IMR-90 (cell line): Measurements from ENCODE around the gene NADSYN1. TPM values are rescaled to one million over a fixed set of nuclear protein-coding genes. Genes with fewer than 3 reads are reported as not detected.

Experiments
- ATAC-seq: fragments of 200-7000 bp; cut with Tn5 transposase; 2 replicates; pipeline ENCODE4 v1.9.1; 2020; ENCODE audit warnings: low read depth, mild to moderate bottlenecking, moderate library complexity
- BruUV-seq: library from RNA; stranded (reverse); fragments of 400-500 nt; replicated peaks from 2 replicates; lab custom pipeline; 2021; lab: Mats Ljungman, UMichigan
- CTCF ChIA-PET: fragments of 300-600 bp; formaldehyde crosslinking; extraction: SDS; loops from one replicate; lab custom pipeline; 2021; ENCODE audit warnings: antibody characterized with exemption; lab: Yijun Ruan, JAX
- POLR2A ChIA-PET: fragments of 300-600 bp; sonication (Branson Sonifier 250); formaldehyde crosslinking; loops from one replicate; lab custom pipeline; 2022; ENCODE audit warnings: antibody characterized with exemption; ENCODE audit not compliant: unreplicated experiment; lab: Charles Lee
- DNase-seq: peaks from one replicate; pipeline ENCODE4 v3.0.0; 2013
- H2AFZ ChIP-seq: replicated peaks from 2 replicates; pipeline ENCODE3; 2013; ENCODE audit warnings: low read length, mild to moderate bottlenecking; ENCODE audit not compliant: poor library complexity
- H2AK5ac ChIP-seq: 2 replicates; pipeline ENCODE4 v1.6.1; 2013; ENCODE audit warnings: low read depth, low read length, inconsistent platforms
- H2AK9ac ChIP-seq: replicated peaks from 2 replicates; pipeline ENCODE3; 2013; ENCODE audit warnings: mild to moderate bottlenecking, low read depth, low read length, moderate library complexity; ENCODE audit not compliant: poor library complexity
- H2BK120ac ChIP-seq: 2 replicates; pipeline ENCODE4 v1.6.1; 2013; ENCODE audit warnings: low read depth, low read length, inconsistent platforms
- H2BK15ac ChIP-seq: 3 replicates; pipeline ENCODE4 v1.6.1; 2013; ENCODE audit warnings: low read depth, low read length, inconsistent platforms
- H2BK20ac ChIP-seq: 2 replicates; pipeline ENCODE4 v1.6.1; 2013; ENCODE audit warnings: low read depth, mild to moderate bottlenecking, inconsistent platforms, low read length, moderate library complexity
- H2BK5ac ChIP-seq: 2 replicates; pipeline ENCODE4 v1.6.1; 2013; ENCODE audit warnings: mild to moderate bottlenecking, low read depth, low read length, inconsistent platforms; ENCODE audit not compliant: poor library complexity, severe bottlenecking
- H3K14ac ChIP-seq: replicated peaks from 2 replicates; pipeline ENCODE4 v1.6.1; 2013; ENCODE audit warnings: low read depth, low read length, inconsistent platforms
- H3K18ac ChIP-seq: 2 replicates; pipeline ENCODE4 v1.6.1; 2013; ENCODE audit warnings: low read depth, low read length, control low read depth
- H3K23ac ChIP-seq: 2 replicates; pipeline ENCODE4 v1.6.1; 2013; ENCODE audit warnings: low read depth, low read length, inconsistent platforms
- H3K27ac ChIP-seq: 2 replicates; pipeline ENCODE4 v1.5.1; 2013; ENCODE audit warnings: mild to moderate bottlenecking, control low read depth, low read length; ENCODE audit not compliant: insufficient read depth
- H3K27me3 ChIP-seq: 2 replicates; pipeline ENCODE4 v1.6.1; 2013; ENCODE audit warnings: low read length; ENCODE audit not compliant: control insufficient read depth, insufficient read depth
- H3K36me3 ChIP-seq: 2 replicates; pipeline ENCODE4 v1.6.1; 2013; ENCODE audit warnings: low read length, mixed read lengths; ENCODE audit not compliant: control insufficient read depth, insufficient read depth
- H3K4ac ChIP-seq: 2 replicates; pipeline ENCODE4 v1.6.1; 2013; ENCODE audit warnings: low read depth, low read length, inconsistent platforms
- H3K4me1 ChIP-seq: 2 replicates; pipeline ENCODE4 v1.6.1; 2013; ENCODE audit warnings: low read length, mixed read lengths; ENCODE audit not compliant: control insufficient read depth, insufficient read depth
- H3K4me2 ChIP-seq: 2 replicates; pipeline ENCODE4 v1.6.1; 2013; ENCODE audit warnings: low read depth, mild to moderate bottlenecking, control low read depth, low read length, moderate library complexity
- H3K4me3 ChIP-seq: 2 replicates; pipeline ENCODE4 v1.5.1; 2013; ENCODE audit warnings: low read depth, mild to moderate bottlenecking, control low read depth, low read length, moderate library complexity; ENCODE audit not compliant: insufficient read depth
- H3K56ac ChIP-seq: 2 replicates; pipeline ENCODE4 v1.6.1; 2013; ENCODE audit warnings: low read length, inconsistent platforms; ENCODE audit not compliant: insufficient read depth; ENCODE audit errors: extremely low read depth
- H3K79me1 ChIP-seq, 2 experiments: 2 replicates each; pipeline ENCODE4 v1.6.1; 2013; ENCODE audit warnings: low read length in 2 of 2, inconsistent platforms in 1 of 2, low read depth in 1 of 2
- H3K9ac ChIP-seq: 2 replicates; pipeline ENCODE4 v1.6.1; 2013; ENCODE audit warnings: low read depth, low read length, control low read depth
- H3K9me1 ChIP-seq: 2 replicates; pipeline ENCODE4 v1.6.1; 2013; ENCODE audit warnings: low read length, inconsistent platforms; ENCODE audit not compliant: insufficient read depth
- H3K9me3 ChIP-seq: 2 replicates; pipeline ENCODE4 v1.6.1; 2013; ENCODE audit warnings: low read length; ENCODE audit not compliant: control insufficient read depth, insufficient read depth
- H4K20me1 ChIP-seq: 2 replicates; pipeline ENCODE4 v1.6.1; 2013; ENCODE audit warnings: low read length, inconsistent platforms; ENCODE audit not compliant: insufficient read depth
- H4K5ac ChIP-seq: 2 replicates; pipeline ENCODE4 v1.6.1; 2013; ENCODE audit warnings: mild to moderate bottlenecking, low read depth, low read length, control low read depth
- H4K8ac ChIP-seq, 2 experiments: 2 replicates each; pipeline ENCODE4 v1.6.1; 2013; ENCODE audit warnings: low read depth in 2 of 2, low read length in 2 of 2, control low read depth in 1 of 2, inconsistent platforms in 1 of 2
- H4K91ac ChIP-seq: 2 replicates; pipeline ENCODE4 v1.6.1; 2013; ENCODE audit warnings: low read depth, low read length, inconsistent platforms; ENCODE audit not compliant: insufficient read depth
- CEBPB ChIP-seq: IDR thresholded peaks from 2 replicates; pipeline ENCODE4 v1.6.1; 2012; ENCODE audit warnings: low read depth, low read length, improper control_type of control experiment
- FOS ChIP-seq: fragments of 150-350 bp; IDR thresholded peaks from 2 replicates; pipeline ENCODE4 v1.6.1; 2016; ENCODE audit warnings: low read depth, low read length
- MAFK ChIP-seq: IDR thresholded peaks from 2 replicates; pipeline ENCODE4 v1.6.1; 2012; ENCODE audit warnings: low read depth, low read length, improper control_type of control experiment
- MAZ ChIP-seq: IDR thresholded peaks from 2 replicates; pipeline ENCODE4 v1.6.1; 2012; ENCODE audit warnings: low read depth, mild to moderate bottlenecking, low read length, improper control_type of control experiment, moderate library complexity, borderline replicate concordance
- NFE2L2 ChIP-seq: fragments of 150-350 bp; IDR thresholded peaks from 2 replicates; pipeline ENCODE4 v1.6.1; 2016; ENCODE audit warnings: low read depth, mild to moderate bottlenecking, low read length
- POLR2A ChIP-seq: IDR thresholded peaks from 2 replicates; pipeline ENCODE4 v1.6.1; 2012; ENCODE audit warnings: mild to moderate bottlenecking, low read depth, low read length
- RFX5 ChIP-seq: IDR thresholded peaks from 2 replicates; pipeline ENCODE4 v1.8.0; 2012; ENCODE audit warnings: low read depth, mild to moderate bottlenecking, low read length, moderate library complexity
- WGBS, 2 experiments: methylation state at CpG; one replicate each; pipeline versions ENCODE4 v1.1.5 to v1.1.7; 2013; ENCODE audit warnings: missing lambda C conversion rate in 2 of 2; ENCODE audit not compliant: insufficient read length in 1 of 2; ENCODE audit errors: extremely low coverage in 2 of 2; 5-methylcytosine and 5-hydroxymethylcytosine counted together
- dilution Hi-C: fragments of 300-500 bp; cut with HindIII; formaldehyde crosslinking; loops from one replicate; pipeline ENCODE4 v1.14.3; 2018; ENCODE audit warnings: low sequenced_read_pairs; ENCODE audit not compliant: unreplicated experiment
- in situ Hi-C: fragments of 300-500 bp; cut with MboI; formaldehyde crosslinking; loops from 3 replicates; pipeline ENCODE4 v1.14.3; 2019; ENCODE audit warnings: low sequenced_read_pairs, inconsistent platforms, mixed read lengths
- intact Hi-C: fragments of 100-400 bp; cut with micrococcal nuclease; formaldehyde crosslinking; loops from 2 replicates; pipeline ENCODE4 v1.10.0; 2022
- polyA plus RNA-seq, 3 experiments: library from polyadenylated mRNA; depleted of rRNA; stranded (reverse); fragments of >200 nt; gene quantifications; 2 replicates each; pipeline ENCODE4 v1.2.3, GENCODE V29; 2012; ENCODE audit warnings: low replicate concordance in 1 of 3
- total RNA-seq: library from RNA; depleted of rRNA; stranded (reverse); fragments of >200 nt; gene quantifications from 2 replicates; pipeline ENCODE4 v1.2.3, GENCODE V29; 2012
- TF ChIP-seq, protein P1 (sequence below): fragments of 150-350 bp; IDR thresholded peaks from 2 replicates; pipeline ENCODE4 v1.6.1; 2016; ENCODE audit warnings: low read depth, mild to moderate bottlenecking, low read length, moderate library complexity, borderline replicate concordance
- TF ChIP-seq, protein P2 (sequence below): fragments of 150-350 bp; IDR thresholded peaks from 2 replicates; pipeline ENCODE4 v1.6.1; 2017; ENCODE audit warnings: mild to moderate bottlenecking, antibody characterized with exemption, low read length, low read depth

NADSYN1 gene
- total and polyA plus RNA-seq, 2 of the 4 experiments (the other 2 are of a cell fraction) = 69.5 to 70.4 TPM

DNA sequence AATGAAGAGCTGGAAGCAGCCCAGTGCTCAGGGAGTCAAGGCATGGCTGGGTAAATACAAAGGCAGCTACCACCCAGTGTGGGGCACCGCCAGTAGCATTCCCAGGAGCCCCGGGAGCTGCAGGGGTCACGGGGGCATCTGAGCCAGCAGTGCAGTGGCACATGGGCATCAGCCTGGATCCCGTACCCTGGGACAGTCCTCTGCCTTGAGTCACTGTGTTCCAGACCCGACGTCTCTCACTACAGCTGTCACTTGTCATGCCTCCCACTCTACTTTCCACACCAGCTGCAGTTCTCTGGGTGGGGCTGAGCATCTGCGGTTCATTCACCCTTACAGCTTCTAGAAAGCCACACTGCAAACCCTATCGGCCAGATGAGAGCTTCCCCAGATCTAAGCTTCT lies 34.4 kb upstream of the NADSYN1 start:
- in situ Hi-C loops (no loop called here), dilution Hi-C loops (no loop called here), intact Hi-C loops (no loop called here)
- Histone ChIP-seq H4K8ac (no peak overlapping the region), H3K4ac (no peak overlapping the region), H4K91ac (no peak overlapping the region), H2BK15ac (no peak overlapping the region), H3K79me1 (no peaks in the 10 kb centered on the region), H3K23ac (no peak overlapping the region), H3K4me2 (no peak overlapping the region), H3K36me3 (no peaks in the 10 kb centered on the region), H2AK9ac (no peak overlapping the region), H3K9ac (no peak overlapping the region), H3K14ac (no peak overlapping the region), H2BK120ac (no peak overlapping the region), H3K27ac (no peak overlapping the region), H3K4me3 (no peak overlapping the region), H3K9me3 (no peaks in the 10 kb centered on the region), H3K27me3 (peaks cover 20% of the 10 kb centered on the region), H3K18ac (no peak overlapping the region), H3K4me1 (no peaks in the 10 kb centered on the region), H2BK20ac (no peak overlapping the region), H3K56ac (no peak overlapping the region), H2AFZ (no peak overlapping the region), H2AK5ac (no peak overlapping the region), H3K9me1 (no peaks in the 10 kb centered on the region), H2BK5ac (no peak overlapping the region), H4K5ac (no peak overlapping the region), H4K20me1 (no peaks in the 10 kb centered on the region)
- WGBS, 2 experiments = 62% methylated on average over 2 of the region's 8 CpGs; no CpG with 5 or more reads in 1 of the 2 experiments
- POLR2A ChIA-PET = no interaction called here
- DNase-seq (no peak), ATAC-seq (no peak)
- no peak for TF ChIP-seq FOS
- TF ChIP-seq, protein P1, sequence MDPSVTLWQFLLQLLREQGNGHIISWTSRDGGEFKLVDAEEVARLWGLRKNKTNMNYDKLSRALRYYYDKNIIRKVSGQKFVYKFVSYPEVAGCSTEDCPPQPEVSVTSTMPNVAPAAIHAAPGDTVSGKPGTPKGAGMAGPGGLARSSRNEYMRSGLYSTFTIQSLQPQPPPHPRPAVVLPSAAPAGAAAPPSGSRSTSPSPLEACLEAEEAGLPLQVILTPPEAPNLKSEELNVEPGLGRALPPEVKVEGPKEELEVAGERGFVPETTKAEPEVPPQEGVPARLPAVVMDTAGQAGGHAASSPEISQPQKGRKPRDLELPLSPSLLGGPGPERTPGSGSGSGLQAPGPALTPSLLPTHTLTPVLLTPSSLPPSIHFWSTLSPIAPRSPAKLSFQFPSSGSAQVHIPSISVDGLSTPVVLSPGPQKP = no peak
- no peak for TF ChIP-seq POLR2A
- no peak for TF ChIP-seq CEBPB
- TF ChIP-seq RFX5 = no peak
- no peak for TF ChIP-seq MAFK
- no peak for TF ChIP-seq NFE2L2
- no peak for TF ChIP-seq MAZ
- TF ChIP-seq, protein P2, sequence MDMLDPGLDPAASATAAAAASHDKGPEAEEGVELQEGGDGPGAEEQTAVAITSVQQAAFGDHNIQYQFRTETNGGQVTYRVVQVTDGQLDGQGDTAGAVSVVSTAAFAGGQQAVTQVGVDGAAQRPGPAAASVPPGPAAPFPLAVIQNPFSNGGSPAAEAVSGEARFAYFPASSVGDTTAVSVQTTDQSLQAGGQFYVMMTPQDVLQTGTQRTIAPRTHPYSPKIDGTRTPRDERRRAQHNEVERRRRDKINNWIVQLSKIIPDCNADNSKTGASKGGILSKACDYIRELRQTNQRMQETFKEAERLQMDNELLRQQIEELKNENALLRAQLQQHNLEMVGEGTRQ = no peak
- CTCF ChIA-PET = no interaction called here
- BruUV-seq = no TSS peak
